HepG2 (cell line): ENCODE data around the gene MAST1. TPM values are rescaled to one million over a fixed set of nuclear protein-coding genes. Genes with fewer than 3 reads are reported as not detected.

Experiments
- ATRX ChIP-seq: sonication (generic); formaldehyde crosslinking; IDR thresholded peaks from 2 replicates; pipeline ENCODE4 v1.4.0; 2020; ENCODE audit warnings: missing genetic modification reagents, borderline replicate concordance
- EED ChIP-seq: sonication (generic); formaldehyde crosslinking; IDR thresholded peaks from 2 replicates; pipeline ENCODE4 v1.5.0; 2020; ENCODE audit warnings: mild to moderate bottlenecking, missing genetic modification reagents
- IKZF1 ChIP-seq: fragments of 450-650 bp; IDR thresholded peaks from 2 replicates; pipeline ENCODE4 v1.7.1; 2016
- KDM1A ChIP-seq: IDR thresholded peaks from 2 replicates; pipeline ENCODE4 v1.6.1; 2016; ENCODE audit warnings: missing compliant biosample characterization
- KDM2A ChIP-seq: sonication (generic); formaldehyde crosslinking; IDR thresholded peaks from 2 replicates; pipeline ENCODE4 v1.4.0; 2020; ENCODE audit warnings: low read depth, missing genetic modification reagents, borderline replicate concordance
- MED1 ChIP-seq: sonication (generic); formaldehyde crosslinking; IDR thresholded peaks from 2 replicates; pipeline ENCODE4 v1.4.0; 2020; ENCODE audit warnings: missing genetic modification reagents
- MED8 ChIP-seq: sonication (generic); formaldehyde crosslinking; IDR thresholded peaks from 2 replicates; pipeline ENCODE4 v1.8.1; 2023; ENCODE audit warnings: mild to moderate bottlenecking, missing genetic modification reagents; ENCODE audit not compliant: insufficient replicate concordance
- MTA1 ChIP-seq: sonication (generic); formaldehyde crosslinking; IDR thresholded peaks from 2 replicates; pipeline ENCODE4 v1.4.0; 2020; ENCODE audit warnings: missing genetic modification reagents, mild to moderate bottlenecking, borderline replicate concordance
- RFX1 ChIP-seq: fragments of 450-650 bp; IDR thresholded peaks from 2 replicates; pipeline ENCODE4 v1.6.1; 2017
- SRSF4 ChIP-seq: fragments of 200-400 bp; formaldehyde crosslinking; IDR thresholded peaks from one replicate; pipeline ENCODE4 v1.6.1; 2018; ENCODE audit warnings: mild to moderate bottlenecking, low read depth, low read length, moderate library complexity; ENCODE audit not compliant: poor library complexity, severe bottlenecking
- TBP ChIP-seq: sonication (generic); formaldehyde crosslinking; IDR thresholded peaks from 2 replicates; pipeline ENCODE4 v1.5.0; 2020; ENCODE audit warnings: missing genetic modification reagents
- TOE1 ChIP-seq: sonication (generic); formaldehyde crosslinking; IDR thresholded peaks from 2 replicates; pipeline ENCODE4 v1.4.0; 2020; ENCODE audit warnings: mild to moderate bottlenecking, missing genetic modification reagents
- ZBTB21 ChIP-seq: sonication (generic); formaldehyde crosslinking; IDR thresholded peaks from 2 replicates; pipeline ENCODE4 v1.4.0; 2020; ENCODE audit warnings: missing genetic modification reagents
- ZNF337 ChIP-seq: sonication (generic); formaldehyde crosslinking; IDR thresholded peaks from 2 replicates; pipeline ENCODE4 v1.5.1; 2020; ENCODE audit warnings: missing genetic modification reagents, low read depth, mild to moderate bottlenecking, borderline replicate concordance
- ZNF501 ChIP-seq: sonication (generic); formaldehyde crosslinking; IDR thresholded peaks from 2 replicates; pipeline ENCODE4 v1.5.1; 2020; ENCODE audit warnings: mild to moderate bottlenecking, moderate library complexity, missing genetic modification reagents
- ZNF530 ChIP-seq: sonication (generic); formaldehyde crosslinking; IDR thresholded peaks from 2 replicates; pipeline ENCODE4 v1.5.0; 2020; ENCODE audit warnings: low read depth, mild to moderate bottlenecking, missing genetic modification reagents
- ZNF777 ChIP-seq: sonication (generic); formaldehyde crosslinking; IDR thresholded peaks from 2 replicates; pipeline ENCODE4 v1.4.0; 2020; ENCODE audit warnings: missing genetic modification reagents
- ZNF792 ChIP-seq: IDR thresholded peaks from 2 replicates; pipeline ENCODE4 v1.6.1; 2016
- ZNF878 ChIP-seq: sonication (generic); formaldehyde crosslinking; IDR thresholded peaks from 2 replicates; pipeline ENCODE4 v1.8.1; 2023; ENCODE audit warnings: mild to moderate bottlenecking, missing genetic modification reagents, moderate library complexity
- ZSCAN9 ChIP-seq: IDR thresholded peaks from 2 replicates; pipeline ENCODE4 v1.6.1; 2016; ENCODE audit warnings: borderline replicate concordance
- polyA plus RNA-seq, 8 experiments: library from polyadenylated mRNA; depleted of rRNA in 3 of 8; stranded (reverse) in 7 of 8; unstranded in 1 of 8; fragments of >200 nt; fragmentation: Illumina TruSeq in 4 of 8; extraction: Trizol in 4 of 8; gene quantifications; 2 replicates each; pipeline versions ENCODE4 v1.2.1 to v1.2.3, GENCODE V29; 2011 to 2016; ENCODE audit warnings: low read depth in 4 of 8, missing spikeins in 1 of 8, mixed read lengths in 1 of 8; ENCODE audit not compliant: insufficient read depth in 1 of 8
- total RNA-seq, 5 experiments: library from RNA; depleted of rRNA; stranded (reverse); fragments of >200 nt; fragmentation: Illumina TruSeq; extraction: Trizol; gene quantifications; 2 replicates each; pipeline ENCODE4 v1.2.3, GENCODE V29; 2016; ENCODE audit warnings: low read depth in 1 of 5
- TF ChIP-seq, protein P1 (sequence below): sonication (generic); formaldehyde crosslinking; IDR thresholded peaks from 2 replicates; pipeline ENCODE4 v1.4.0; 2020; ENCODE audit warnings: missing genetic modification reagents
- TF ChIP-seq, protein P2 (sequence below): sonication (generic); formaldehyde crosslinking; IDR thresholded peaks from 2 replicates; pipeline ENCODE4 v1.4.0; 2020; ENCODE audit warnings: missing genetic modification reagents
- TF ChIP-seq, protein P3 (sequence below): sonication (generic); formaldehyde crosslinking; IDR thresholded peaks from 2 replicates; pipeline ENCODE4 v1.4.0; 2020; ENCODE audit warnings: missing genetic modification reagents
- TF ChIP-seq, protein P4 (sequence below): sonication (generic); formaldehyde crosslinking; IDR thresholded peaks from 2 replicates; pipeline ENCODE4 v1.9.0; 2022; ENCODE audit warnings: missing genetic modification reagents, mild to moderate bottlenecking, borderline replicate concordance

MAST1 gene
- total and polyA plus RNA-seq, 2 of the 13 experiments (the other 11 are each of a cell fraction or from before 2014, with no cell fraction given), result 0.73 to 4.7 TPM

DNA sequence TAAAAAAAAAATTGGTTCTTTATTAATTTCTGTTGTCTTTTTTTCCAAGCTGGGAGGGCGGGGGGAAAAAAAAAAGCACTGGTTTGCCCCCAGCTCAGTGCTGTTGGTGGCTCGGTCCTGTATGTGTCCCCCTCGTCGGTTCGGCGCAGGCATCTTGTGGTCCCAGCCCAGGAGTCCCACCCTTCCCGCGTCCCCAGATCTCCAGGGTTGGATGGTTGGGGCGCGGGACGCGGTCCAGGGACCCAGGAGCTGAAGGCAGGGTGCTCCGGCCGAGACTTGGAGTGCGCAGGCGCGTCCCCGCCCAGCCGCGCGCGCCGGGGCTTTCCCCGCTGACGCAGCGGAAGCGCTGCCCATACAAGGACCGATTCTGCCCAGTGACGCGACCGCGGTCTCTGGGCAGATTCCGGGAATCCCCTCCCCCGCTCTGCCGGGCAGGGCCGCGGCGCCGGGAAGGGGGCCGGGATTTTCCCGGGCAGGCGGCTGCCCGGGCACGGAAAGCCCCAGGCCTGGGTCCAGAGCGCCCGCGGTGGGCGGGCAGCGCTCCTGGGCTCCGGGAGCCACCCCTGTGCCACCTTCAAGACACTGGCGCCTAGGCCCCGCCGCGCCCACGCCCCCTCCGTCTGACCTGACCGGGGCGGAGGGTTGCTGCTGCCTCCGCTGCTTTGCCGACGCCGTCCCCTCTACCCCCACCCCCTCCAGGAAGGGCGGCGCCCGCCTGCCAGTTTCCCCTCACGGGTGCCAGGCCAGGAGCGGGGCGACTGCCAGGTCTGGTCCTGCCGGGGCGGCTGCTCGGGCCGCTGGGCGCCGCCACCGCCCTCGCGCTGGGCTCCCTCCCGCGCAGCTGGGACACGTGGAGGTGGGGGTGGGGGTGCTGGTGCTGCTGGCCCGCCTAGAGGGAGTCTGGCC is 44.8 kb upstream of the MAST1 start (continued):
- TF ChIP-seq MED8 (CRISPR knock-in tag), result peak; percentile 56
- TF ChIP-seq ZNF337 (CRISPR knock-in tag), result no peak
- no peak for TF ChIP-seq ATRX (CRISPR knock-in tag)
- no peak for TF ChIP-seq IKZF1
- peak; percentile 67; the same call in 1 of the 2 replicates for TF ChIP-seq ZNF501 (CRISPR knock-in tag)
- TF ChIP-seq RFX1, result no peak
- TF ChIP-seq ZNF530, result no peak
- TF ChIP-seq ZNF792 (CRISPR knock-in tag), result no peak
- TF ChIP-seq EED (CRISPR knock-in tag), result peak; percentile 75; the same call in 1 of the 2 replicates
- TF ChIP-seq KDM2A (CRISPR knock-in tag), result peak; percentile 91
- TF ChIP-seq ZNF777, result peak; percentile 77
- TF ChIP-seq, protein P1, sequence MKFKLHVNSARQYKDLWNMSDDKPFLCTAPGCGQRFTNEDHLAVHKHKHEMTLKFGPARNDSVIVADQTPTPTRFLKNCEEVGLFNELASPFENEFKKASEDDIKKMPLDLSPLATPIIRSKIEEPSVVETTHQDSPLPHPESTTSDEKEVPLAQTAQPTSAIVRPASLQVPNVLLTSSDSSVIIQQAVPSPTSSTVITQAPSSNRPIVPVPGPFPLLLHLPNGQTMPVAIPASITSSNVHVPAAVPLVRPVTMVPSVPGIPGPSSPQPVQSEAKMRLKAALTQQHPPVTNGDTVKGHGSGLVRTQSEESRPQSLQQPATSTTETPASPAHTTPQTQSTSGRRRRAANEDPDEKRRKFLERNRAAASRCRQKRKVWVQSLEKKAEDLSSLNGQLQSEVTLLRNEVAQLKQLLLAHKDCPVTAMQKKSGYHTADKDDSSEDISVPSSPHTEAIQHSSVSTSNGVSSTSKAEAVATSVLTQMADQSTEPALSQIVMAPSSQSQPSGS (CRISPR knock-in tag), result no peak
- no peak for TF ChIP-seq TBP
- TF ChIP-seq, protein P2, sequence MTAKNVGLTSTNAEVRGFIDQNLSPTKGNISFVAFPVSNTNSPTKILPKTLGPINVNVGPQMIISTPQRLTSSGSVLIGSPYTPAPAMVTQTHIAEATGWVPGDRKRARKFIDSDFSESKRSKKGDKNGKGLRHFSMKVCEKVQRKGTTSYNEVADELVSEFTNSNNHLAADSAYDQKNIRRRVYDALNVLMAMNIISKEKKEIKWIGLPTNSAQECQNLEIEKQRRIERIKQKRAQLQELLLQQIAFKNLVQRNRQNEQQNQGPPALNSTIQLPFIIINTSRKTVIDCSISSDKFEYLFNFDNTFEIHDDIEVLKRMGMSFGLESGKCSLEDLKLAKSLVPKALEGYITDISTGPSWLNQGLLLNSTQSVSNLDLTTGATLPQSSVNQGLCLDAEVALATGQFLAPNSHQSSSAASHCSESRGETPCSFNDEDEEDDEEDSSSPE, result peak; percentile 59
- TF ChIP-seq, protein P3, sequence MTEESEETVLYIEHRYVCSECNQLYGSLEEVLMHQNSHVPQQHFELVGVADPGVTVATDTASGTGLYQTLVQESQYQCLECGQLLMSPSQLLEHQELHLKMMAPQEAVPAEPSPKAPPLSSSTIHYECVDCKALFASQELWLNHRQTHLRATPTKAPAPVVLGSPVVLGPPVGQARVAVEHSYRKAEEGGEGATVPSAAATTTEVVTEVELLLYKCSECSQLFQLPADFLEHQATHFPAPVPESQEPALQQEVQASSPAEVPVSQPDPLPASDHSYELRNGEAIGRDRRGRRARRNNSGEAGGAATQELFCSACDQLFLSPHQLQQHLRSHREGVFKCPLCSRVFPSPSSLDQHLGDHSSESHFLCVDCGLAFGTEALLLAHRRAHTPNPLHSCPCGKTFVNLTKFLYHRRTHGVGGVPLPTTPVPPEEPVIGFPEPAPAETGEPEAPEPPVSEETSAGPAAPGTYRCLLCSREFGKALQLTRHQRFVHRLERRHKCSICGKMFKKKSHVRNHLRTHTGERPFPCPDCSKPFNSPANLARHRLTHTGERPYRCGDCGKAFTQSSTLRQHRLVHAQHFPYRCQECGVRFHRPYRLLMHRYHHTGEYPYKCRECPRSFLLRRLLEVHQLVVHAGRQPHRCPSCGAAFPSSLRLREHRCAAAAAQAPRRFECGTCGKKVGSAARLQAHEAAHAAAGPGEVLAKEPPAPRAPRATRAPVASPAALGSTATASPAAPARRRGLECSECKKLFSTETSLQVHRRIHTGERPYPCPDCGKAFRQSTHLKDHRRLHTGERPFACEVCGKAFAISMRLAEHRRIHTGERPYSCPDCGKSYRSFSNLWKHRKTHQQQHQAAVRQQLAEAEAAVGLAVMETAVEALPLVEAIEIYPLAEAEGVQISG, result peak; percentile 66
- 0 out of 2 replicates have a peak, but pooled peaks have one; percentile 45 for TF ChIP-seq ZNF878 (CRISPR knock-in tag)
- TF ChIP-seq SRSF4, result no peak
- TF ChIP-seq ZBTB21 (CRISPR knock-in tag), result no peak
- no peak for TF ChIP-seq TOE1 (CRISPR knock-in tag)
- peak; percentile 41; the same call in 1 of the 2 replicates for TF ChIP-seq ZSCAN9 (CRISPR knock-in tag)
- no peak for TF ChIP-seq KDM1A (CRISPR knock-in tag)
- no peak for TF ChIP-seq MTA1 (CRISPR knock-in tag)
- TF ChIP-seq, protein P4, sequence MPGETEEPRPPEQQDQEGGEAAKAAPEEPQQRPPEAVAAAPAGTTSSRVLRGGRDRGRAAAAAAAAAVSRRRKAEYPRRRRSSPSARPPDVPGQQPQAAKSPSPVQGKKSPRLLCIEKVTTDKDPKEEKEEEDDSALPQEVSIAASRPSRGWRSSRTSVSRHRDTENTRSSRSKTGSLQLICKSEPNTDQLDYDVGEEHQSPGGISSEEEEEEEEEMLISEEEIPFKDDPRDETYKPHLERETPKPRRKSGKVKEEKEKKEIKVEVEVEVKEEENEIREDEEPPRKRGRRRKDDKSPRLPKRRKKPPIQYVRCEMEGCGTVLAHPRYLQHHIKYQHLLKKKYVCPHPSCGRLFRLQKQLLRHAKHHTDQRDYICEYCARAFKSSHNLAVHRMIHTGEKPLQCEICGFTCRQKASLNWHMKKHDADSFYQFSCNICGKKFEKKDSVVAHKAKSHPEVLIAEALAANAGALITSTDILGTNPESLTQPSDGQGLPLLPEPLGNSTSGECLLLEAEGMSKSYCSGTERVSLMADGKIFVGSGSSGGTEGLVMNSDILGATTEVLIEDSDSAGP (CRISPR knock-in tag), result peak; percentile 51; the same call in 1 of the 2 replicates
- peak; percentile 76 for TF ChIP-seq MED1 (CRISPR knock-in tag)
